Raji (cell line): ENCODE data around the gene SLC16A3.

Experiments
- POLR2A ChIP-seq: IDR thresholded peaks from 2 replicates; pipeline ENCODE4 v1.6.1; 2011; ENCODE audit warnings: low read depth, low read length, control low read depth; ENCODE audit not compliant: insufficient read depth

SLC16A3 gene

DNA sequence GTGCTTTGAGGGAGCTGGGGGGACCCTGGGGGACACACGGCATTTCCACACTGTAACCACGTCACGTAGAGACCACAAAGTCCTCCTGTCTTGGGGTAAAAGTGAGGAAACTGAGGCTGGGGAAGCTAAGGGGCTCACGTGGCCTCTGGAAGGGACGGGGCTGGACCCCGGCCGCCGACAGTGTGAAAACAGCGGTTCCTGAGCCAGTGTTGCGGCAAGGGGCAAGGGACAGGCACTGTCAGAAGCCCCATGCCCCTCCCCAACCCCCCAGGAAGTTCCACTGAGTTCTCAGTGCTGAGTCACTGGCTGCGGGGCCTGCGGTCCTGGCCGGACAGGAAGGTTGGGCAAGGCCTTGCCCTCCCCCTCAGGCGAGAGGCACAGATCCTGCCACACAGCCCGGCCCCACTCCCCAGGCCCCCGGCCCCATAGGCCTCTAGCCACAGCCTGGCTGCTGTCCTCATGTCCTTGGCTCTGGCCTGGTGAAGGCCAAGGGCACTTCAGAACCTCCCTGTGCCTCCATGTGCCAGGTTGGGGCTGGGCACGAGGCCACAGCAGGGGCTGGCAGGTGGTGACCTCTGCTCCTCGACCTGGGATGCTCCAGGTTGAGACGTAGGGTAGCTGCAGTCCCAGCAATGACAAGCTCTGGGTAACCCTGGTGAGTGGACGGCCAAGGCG is 11.2 kb upstream of the SLC16A3 start:
- TF ChIP-seq POLR2A, result no peak

GRCh38 chr17:82218349-82219075 is 10.3 kb upstream of the SLC16A3 start:
- TF ChIP-seq POLR2A, result no peak

DNA sequence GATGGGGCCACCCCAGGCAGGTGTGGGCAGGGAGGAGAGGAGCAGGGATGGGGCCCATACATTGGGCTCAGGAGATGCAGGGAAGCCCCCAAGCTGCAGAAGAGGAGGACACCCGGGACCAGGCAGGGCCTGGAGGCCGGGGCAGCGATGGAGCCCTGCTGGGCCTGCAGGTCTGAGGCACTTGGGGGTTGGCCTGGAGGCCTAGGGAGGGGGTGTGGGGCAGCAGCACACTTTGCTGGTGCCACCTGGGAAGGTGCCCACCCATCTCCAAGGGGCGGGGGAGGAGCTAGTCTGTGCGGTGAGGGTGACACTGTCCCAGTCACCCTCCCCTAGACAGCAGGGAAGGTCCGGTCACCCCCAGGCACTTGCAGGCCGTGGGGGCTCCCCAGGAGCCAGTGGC is 9.8 kb upstream of the SLC16A3 start:
- no peak for TF ChIP-seq POLR2A

- TF ChIP-seq POLR2A, result no peak
These were observed 8.8 kb upstream of the SLC16A3 start for GRCh38 chr17:82219753-82220709.

GRCh38 chr17:82221341-82221902 is 7.4 kb upstream of the SLC16A3 start:
- no peak for TF ChIP-seq POLR2A

GRCh38 chr17:82222816-82223215 is 6.0 kb upstream of the SLC16A3 start:
- TF ChIP-seq POLR2A, result no peak

- TF ChIP-seq POLR2A, result no peak
These were observed 5.3 kb upstream of the SLC16A3 start for GRCh38 chr17:82223517-82223916.

DNA sequence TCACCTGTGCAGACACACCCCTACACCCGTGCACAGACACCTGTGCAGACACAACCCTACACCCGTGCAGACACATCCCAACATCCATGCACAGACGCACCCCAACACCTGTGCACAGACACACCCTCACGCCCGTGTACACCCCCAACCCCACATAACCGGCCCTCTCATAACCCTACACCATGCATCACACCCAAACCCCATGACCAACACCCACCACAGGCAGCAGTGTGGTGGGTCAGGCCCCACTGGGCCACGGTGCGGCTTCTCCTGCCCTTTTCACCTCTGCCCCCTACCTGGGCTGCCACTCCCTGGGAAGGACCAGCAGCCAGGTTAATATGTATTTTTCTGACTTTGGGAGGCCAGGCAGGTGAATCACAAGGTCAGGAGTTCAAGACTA is 4.2 kb upstream of the SLC16A3 start:
- no peak for TF ChIP-seq POLR2A

- no peak for TF ChIP-seq POLR2A
These were observed 3.3 kb upstream of the SLC16A3 start for GRCh38 chr17:82225368-82226029.

DNA sequence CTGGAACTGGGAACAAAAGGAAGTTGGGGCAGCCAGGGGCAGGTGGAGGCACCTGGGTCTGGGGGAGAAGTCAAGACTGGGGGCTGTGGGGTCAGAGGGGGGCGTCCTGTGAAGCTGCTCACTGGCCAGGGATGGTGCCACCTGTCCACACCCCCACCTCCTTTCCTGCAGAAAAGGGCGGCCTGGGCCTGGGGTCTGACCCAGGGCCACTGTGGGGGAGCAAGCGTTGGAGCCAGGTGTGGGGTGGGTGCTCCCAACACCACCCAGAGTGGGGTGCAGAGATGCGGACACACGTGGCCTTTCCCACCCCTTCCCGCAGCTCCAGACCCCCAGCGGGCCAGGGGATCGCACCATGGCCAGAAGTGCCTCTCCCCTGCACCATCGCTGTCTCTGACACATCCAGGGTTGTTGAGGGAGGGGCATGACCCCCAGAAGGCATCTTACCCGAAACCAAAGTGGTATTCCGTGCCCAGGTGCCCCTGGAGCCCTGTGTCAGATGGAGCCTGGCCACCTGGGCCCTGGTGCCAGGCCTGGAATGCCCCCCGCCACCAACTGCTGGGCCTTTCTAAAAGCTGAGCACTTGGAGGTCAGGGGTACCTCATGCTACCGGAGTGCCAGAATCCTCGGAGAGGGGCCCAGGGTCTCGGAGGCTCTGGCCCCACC is 2.6 kb upstream of the SLC16A3 start:
- TF ChIP-seq POLR2A, result no peak

DNA sequence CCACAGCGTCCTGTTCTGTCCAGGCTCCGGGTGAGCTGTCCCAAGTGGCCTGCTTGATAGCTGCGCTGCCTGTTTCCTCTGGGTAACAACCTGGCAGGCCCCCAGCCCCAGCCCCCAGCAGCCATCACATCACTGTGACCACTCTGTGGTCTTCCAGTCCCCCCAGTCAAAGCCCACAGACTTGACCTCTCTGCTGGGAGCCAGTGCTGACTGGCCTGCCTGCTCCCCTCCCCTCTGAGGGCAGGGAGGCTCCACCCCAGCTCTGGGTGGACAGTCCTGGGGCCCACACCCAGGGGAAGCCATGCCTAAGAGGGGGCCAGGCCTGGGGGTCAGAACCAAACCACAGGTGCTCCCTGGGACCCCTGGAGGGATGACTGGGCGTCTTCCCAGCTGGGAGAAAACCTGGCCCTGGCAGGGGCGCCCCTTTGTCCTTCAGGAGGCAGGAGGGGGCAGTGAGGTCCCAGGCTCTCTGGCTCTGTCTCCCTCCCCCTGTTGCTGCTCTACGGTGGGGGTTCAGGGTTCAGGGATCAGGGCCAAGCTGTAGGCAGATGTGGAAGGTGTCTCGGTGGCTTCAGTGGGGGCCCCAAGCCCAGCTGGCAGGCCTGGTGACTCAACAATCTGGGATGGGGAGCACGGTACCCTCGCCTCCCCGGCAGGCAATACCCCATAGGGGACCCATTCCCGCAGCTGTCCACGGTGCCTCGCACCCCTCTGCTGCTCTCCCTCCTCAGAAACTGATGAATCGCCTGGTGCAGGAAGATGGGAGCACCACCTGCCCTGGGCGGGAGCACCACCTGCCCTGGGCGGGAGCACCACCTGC is 1.8 kb upstream of the SLC16A3 start:
- no peak for TF ChIP-seq POLR2A

GRCh38 chr17:82227629-82228277 is 1.1 kb upstream of the SLC16A3 start:
- TF ChIP-seq POLR2A, result no peak

DNA sequence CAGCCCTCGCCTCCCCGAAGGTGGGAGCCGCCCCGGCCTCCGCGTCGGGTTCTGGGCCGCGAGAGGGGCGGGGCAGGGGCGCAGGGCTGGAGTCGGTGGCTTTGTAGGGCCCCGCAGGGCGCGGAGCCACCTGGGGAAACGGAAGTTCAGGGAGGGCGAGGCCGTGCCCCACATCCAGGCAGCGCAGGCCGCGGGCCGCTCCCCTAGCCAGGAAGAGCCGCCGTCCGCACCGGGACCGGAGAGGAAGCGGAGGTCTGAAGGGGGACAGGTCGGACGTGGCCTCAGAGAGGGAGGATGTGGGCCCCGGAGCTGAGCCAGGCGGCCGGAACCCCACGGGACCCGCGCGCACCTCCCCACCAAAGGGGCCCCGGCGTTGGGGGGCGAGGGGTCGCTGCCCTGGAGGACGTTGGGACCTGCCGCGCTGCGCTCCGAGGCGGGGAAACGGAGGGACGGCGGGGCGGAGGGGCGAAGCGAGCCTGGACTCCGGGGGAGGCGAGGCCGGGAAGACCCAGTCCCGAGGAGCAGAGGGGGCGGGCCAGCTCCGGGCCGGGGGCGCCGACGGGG is 482 bp upstream of the SLC16A3 start:
- no peak for TF ChIP-seq POLR2A
